ENCODE measurements around the gene SLC38A8. TPM values are rescaled to one million over a fixed set of nuclear protein-coding genes. Genes with fewer than 3 reads are reported as not detected.
A peak's percentile ranks its signal among the peaks of the same experiment; 100 is the strongest.

The SLC38A8 gene
- total RNA-seq, 1 experiment from 2014 or later = not detected

DNA sequence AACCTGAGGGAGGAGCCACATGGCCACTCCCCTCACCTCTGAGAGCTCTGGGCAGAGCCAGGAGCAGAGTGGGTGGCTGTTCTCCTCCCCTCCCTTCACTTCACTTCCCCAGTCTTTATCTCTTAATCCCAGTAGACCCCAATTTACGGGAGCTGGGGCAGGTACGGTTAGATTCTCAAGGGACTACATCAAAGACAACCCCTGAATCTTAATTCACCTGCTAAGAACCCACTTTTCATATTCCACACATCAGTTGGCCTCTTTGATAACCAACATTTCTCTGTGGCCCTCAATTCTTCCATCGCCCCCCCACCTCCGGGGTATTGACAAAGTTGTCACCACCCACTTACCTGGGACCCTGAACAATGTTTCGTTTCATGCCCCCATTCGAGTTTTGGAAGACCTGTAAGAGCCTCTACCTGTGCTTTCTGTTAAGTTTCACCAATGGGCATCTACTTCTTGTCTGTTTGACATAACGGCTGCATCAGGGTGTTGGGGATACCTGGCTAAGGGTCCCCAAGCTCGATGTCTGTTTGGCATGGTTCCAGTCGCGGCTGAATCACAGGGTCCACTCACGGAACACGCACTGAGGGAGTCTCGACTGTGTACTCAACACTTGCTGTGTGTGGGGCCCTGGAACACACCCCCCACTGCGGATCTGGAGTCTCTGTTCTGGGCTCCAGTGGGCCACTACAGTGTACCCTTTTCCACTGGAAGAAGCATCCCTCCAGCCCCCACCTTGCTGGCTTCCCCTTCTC, 27.8 kb downstream of the SLC38A8 start:
- Histone ChIP-seq H3K9me3 (replicated peaks) (no peaks in the 10 kb centered on the region), H3K27me3 (no peaks in the 10 kb centered on the region), H3K4me1 (no peaks in the 10 kb centered on the region), H3K27ac (no peak overlapping the region), H3K4me3 (no peak overlapping the region), H3K36me3 (no peaks in the 10 kb centered on the region)
- no peak for DNase-seq

- no peaks in the 10 kb centered on the region for H3K4me1 ChIP-seq
- H3K36me3 ChIP-seq = no peaks in the 10 kb centered on the region
- H3K27me3 ChIP-seq = no peaks in the 10 kb centered on the region
- peak; percentile 42 to 52 for DNase-seq
- H3K27ac ChIP-seq = no peak overlapping the region
- H3K9me3 ChIP-seq (replicated peaks) = no peaks in the 10 kb centered on the region
- no peak overlapping the region for H3K4me3 ChIP-seq
Observed at GRCh38 chr16:84013787-84014569, 28.6 kb downstream of the SLC38A8 start.

DNA sequence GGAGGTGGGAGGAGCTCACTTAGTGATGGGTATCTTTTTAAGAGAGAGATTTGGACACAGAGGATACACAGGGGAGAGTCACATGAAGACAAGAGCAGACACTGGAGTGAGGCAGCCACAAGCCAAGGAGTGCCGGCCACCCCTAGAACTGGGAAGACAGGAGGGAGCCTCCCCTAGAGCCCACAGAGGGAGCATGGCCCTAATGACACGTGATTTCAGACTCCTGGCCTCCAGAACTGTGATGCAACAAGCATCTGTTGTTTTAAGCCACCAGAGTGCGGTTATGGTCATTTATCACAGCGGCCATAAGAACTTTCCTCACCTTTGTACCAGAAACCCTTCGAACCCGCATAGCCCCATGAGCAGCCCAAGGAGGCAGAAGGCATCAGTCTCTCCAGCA, 33.3 kb downstream of the SLC38A8 start:
- Histone ChIP-seq H3K27ac (no peak overlapping the region), H3K4me3 (no peak overlapping the region), H3K27me3 (no peaks in the 10 kb centered on the region), H3K36me3 (no peaks in the 10 kb centered on the region), H3K9me3 (replicated peaks) (no peaks in the 10 kb centered on the region), H3K4me1 (no peaks in the 10 kb centered on the region)
- no peak for DNase-seq

DNA sequence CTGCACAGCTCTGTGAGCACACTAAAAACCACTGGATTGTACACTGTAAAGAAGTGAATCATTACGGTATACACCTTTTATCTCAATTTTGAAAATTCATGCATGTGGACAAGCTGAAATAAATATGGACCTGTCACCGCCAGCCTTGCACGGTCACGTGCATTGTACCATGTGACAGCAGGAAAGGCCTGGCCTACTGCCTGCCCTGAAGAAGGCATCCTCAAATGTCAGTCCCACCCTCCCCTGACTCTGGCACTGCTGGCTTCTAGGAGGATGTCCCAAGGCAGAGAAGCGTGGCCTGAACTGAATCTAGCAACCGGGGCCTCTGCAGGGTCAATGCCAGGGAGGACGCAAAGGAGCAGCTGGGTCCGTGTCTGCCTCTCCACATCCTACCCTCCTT, 34.6 kb downstream of the SLC38A8 start:
- peak; percentile 31 to 49 for DNase-seq
- Histone ChIP-seq H3K36me3 (no peaks in the 10 kb centered on the region), H3K4me1 (no peaks in the 10 kb centered on the region), H3K9me3 (replicated peaks) (no peaks in the 10 kb centered on the region), H3K27ac (no peak overlapping the region), H3K27me3 (no peaks in the 10 kb centered on the region), H3K4me3 (no peak overlapping the region)

DNA sequence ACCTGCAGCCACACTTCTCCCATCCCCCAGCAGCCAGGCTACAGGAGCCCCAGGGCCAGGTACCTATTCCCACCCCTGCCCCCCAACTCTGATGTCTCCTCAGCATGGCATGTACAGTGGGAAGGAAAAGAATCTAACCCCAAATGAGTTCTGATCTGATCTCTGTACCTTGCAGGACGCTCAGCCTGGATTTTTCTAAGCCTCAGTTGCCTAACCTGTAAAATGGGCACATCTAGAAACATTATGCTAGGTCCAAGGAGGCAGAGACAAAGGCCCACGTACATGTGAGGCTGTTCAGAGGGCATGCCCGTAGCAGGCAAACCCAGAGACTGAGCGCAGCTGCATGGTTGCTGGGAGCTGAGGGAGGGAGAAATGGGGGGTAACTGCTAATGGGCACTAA, 35.1 kb downstream of the SLC38A8 start:
- Histone ChIP-seq H3K36me3 (no peaks in the 10 kb centered on the region), H3K27ac (no peak overlapping the region), H3K9me3 (replicated peaks) (no peaks in the 10 kb centered on the region), H3K4me3 (no peak overlapping the region), H3K4me1 (no peaks in the 10 kb centered on the region), H3K27me3 (no peaks in the 10 kb centered on the region)
- DNase-seq = no peak

GRCh38 chr16:84005391-84005790, 37.2 kb downstream of the SLC38A8 start:
- no peak overlapping the region for H3K27ac ChIP-seq
- H3K4me1 ChIP-seq = no peaks in the 10 kb centered on the region
- H3K4me3 ChIP-seq = no peak overlapping the region
- H3K36me3 ChIP-seq = no peaks in the 10 kb centered on the region
- H3K27me3 ChIP-seq = no peaks in the 10 kb centered on the region
- DNase-seq = no peak
- no peaks in the 10 kb centered on the region for H3K9me3 ChIP-seq (replicated peaks)

- no peak overlapping the region for H3K27ac ChIP-seq
- H3K4me3 ChIP-seq = no peak overlapping the region
- no peaks in the 10 kb centered on the region for H3K9me3 ChIP-seq (replicated peaks)
- no peaks in the 10 kb centered on the region for H3K27me3 ChIP-seq
- H3K4me1 ChIP-seq = no peaks in the 10 kb centered on the region
- H3K36me3 ChIP-seq = no peaks in the 10 kb centered on the region
- DNase-seq = no peak
Observed at GRCh38 chr16:84004442-84004841, 38.2 kb downstream of the SLC38A8 start.

GRCh38 chr16:84003038-84003437, 39.6 kb downstream of the SLC38A8 start:
- Histone ChIP-seq H3K36me3 (no peaks in the 10 kb centered on the region), H3K27ac (no peak overlapping the region), H3K9me3 (replicated peaks) (no peaks in the 10 kb centered on the region), H3K27me3 (no peaks in the 10 kb centered on the region), H3K4me3 (no peak overlapping the region), H3K4me1 (no peaks in the 10 kb centered on the region)
- DNase-seq = no peak

GRCh38 chr16:84001726-84002125, 40.9 kb downstream of the SLC38A8 start:
- Histone ChIP-seq H3K4me3 (no peak overlapping the region), H3K36me3 (no peaks in the 10 kb centered on the region), H3K27ac (no peak overlapping the region), H3K27me3 (no peaks in the 10 kb centered on the region), H3K9me3 (replicated peaks) (no peaks in the 10 kb centered on the region), H3K4me1 (no peaks in the 10 kb centered on the region)
- no peak for DNase-seq

GRCh38 chr16:84000989-84001642, 41.5 kb downstream of the SLC38A8 start:
- Histone ChIP-seq H3K27ac (no peak overlapping the region), H3K9me3 (replicated peaks) (no peaks in the 10 kb centered on the region), H3K4me3 (no peak overlapping the region), H3K4me1 (no peaks in the 10 kb centered on the region), H3K36me3 (no peaks in the 10 kb centered on the region), H3K27me3 (no peaks in the 10 kb centered on the region)
- DNase-seq = no peak

- H3K36me3 ChIP-seq = no peaks in the 10 kb centered on the region
- no peaks in the 10 kb centered on the region for H3K4me1 ChIP-seq
- no peaks in the 10 kb centered on the region for H3K9me3 ChIP-seq (replicated peaks)
- no peak for DNase-seq
- no peaks in the 10 kb centered on the region for H3K27me3 ChIP-seq
- H3K27ac ChIP-seq = no peak overlapping the region
- no peak overlapping the region for H3K4me3 ChIP-seq
Observed at GRCh38 chr16:83998091-83998490, 44.5 kb downstream of the SLC38A8 start.

GRCh38 chr16:83996481-83997252, 45.9 kb downstream of the SLC38A8 start:
- DNase-seq = no peak
- Histone ChIP-seq H3K9me3 (replicated peaks) (no peaks in the 10 kb centered on the region), H3K4me3 (no peak overlapping the region), H3K27ac (no peak overlapping the region), H3K36me3 (no peaks in the 10 kb centered on the region), H3K4me1 (no peaks in the 10 kb centered on the region), H3K27me3 (no peaks in the 10 kb centered on the region)

DNA sequence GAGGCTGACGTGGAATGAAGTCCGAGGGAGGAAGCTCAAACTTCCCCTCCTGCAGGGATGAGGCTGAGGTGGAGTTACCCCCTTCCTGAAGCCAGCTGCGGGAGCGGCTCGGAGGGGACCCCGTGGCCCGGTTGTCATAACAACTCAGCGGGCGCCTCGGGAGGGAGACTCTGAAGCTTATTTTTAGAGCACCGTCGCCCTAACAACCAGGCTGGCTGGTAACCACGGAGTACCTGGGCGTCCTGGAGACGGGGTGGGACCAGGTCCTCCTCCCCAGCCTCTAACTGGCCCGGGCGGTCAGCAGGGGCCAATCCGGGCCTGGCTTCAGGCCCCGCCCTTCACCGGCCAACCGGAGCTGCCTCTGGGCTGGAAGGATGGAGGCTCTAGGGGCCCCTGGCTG, 46.8 kb downstream of the SLC38A8 start:
- Histone ChIP-seq H3K27me3 (no peaks in the 10 kb centered on the region), H3K4me1 (no peaks in the 10 kb centered on the region), H3K4me3 (no peak overlapping the region), H3K9me3 (replicated peaks) (no peaks in the 10 kb centered on the region), H3K27ac (no peak overlapping the region), H3K36me3 (no peaks in the 10 kb centered on the region)
- peak; percentile 22 to 27 for DNase-seq

DNA sequence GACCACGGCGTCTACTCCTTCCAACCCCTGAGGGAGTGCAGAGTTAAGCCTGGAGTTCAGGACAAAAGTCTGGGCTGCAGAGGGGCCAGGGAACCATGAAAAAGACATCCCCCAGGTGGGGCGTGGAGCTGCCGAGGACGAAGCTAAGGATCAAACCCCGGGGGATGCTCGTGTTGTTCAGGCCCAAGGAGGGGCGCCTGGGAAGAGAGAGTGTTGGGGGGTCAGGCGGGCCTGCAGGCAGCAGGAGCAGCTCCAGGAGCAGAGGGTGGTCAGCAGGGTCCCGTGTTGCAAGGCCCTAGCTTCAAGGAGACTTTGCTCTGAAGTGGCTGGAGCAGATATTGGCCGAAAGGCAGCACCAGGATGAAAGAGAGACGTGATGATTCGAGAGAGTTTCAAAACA, 47.9 kb downstream of the SLC38A8 start:
- Histone ChIP-seq H3K36me3 (no peaks in the 10 kb centered on the region), H3K27me3 (no peaks in the 10 kb centered on the region), H3K4me1 (no peaks in the 10 kb centered on the region), H3K4me3 (no peak overlapping the region), H3K9me3 (replicated peaks) (no peaks in the 10 kb centered on the region), H3K27ac (no peak overlapping the region)
- no peak for DNase-seq

DNA sequence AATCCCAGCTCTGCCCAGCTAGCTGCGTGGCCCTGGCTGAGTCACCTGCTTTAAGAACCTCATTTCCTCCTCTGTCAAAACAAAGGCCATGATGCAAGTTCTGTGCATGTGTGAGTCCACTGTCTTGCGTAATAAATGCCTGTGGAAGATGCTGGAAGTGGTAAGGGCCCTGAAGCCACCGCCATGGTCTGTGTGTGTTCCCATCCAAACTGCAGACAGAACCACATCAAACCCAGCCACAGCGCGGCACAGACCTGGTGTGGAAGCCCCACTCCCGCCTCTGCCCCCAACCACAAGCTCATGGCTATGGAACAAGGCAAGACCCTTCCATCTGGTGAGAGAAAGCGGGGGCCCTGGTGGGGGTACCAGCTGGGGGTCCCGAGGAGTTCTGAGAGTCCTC, 48.5 kb downstream of the SLC38A8 start:
- DNase-seq = no peak
- H3K4me3 ChIP-seq = no peak overlapping the region

More for the DNA sequence above, 48.5 kb downstream of the SLC38A8 start:
- H3K4me1 ChIP-seq = no peaks in the 10 kb centered on the region
- no peak overlapping the region for H3K27ac ChIP-seq
- H3K27me3 ChIP-seq = no peaks in the 10 kb centered on the region
- no peaks in the 10 kb centered on the region for H3K36me3 ChIP-seq
- no peaks in the 10 kb centered on the region for H3K9me3 ChIP-seq (replicated peaks)
